Endothelial cell of umbilical vein (primary cell): ENCODE data around the gene SFPQ. TPM values are rescaled to one million over a fixed set of nuclear protein-coding genes. Genes with fewer than 3 reads are reported as not detected.

Experiments used
- BruUV-seq: library from RNA; stranded (reverse); fragments of 400-500 nt; replicated peaks from 2 replicates; lab custom pipeline; 2021; lab: Mats Ljungman, UMichigan
- CTCF ChIA-PET: fragments of 300-600, 350-600 bp; sonication (Branson Sonifier 250); formaldehyde crosslinking; loops from one replicate; lab custom pipeline; 2021; ENCODE audit warnings: antibody characterized with exemption, inconsistent platforms; lab: Charles Lee
- POLR2A ChIA-PET: fragments of 300-600, 350-600 bp; sonication (Branson Sonifier 250); formaldehyde crosslinking; loops from one replicate; lab custom pipeline; 2021; ENCODE audit warnings: antibody characterized with exemption, inconsistent platforms; lab: Charles Lee
- DNase-seq: peaks from one replicate; pipeline ENCODE4 v3.0.0-alpha.2; 2011; ENCODE audit warnings: low read depth, low spot score
- FAIRE-seq: peaks from 2 replicates; lab custom pipeline; 2011; peaks lifted over from hg19 to GRCh38; lab: Jason Lieb, UNC
- H2AFZ ChIP-seq: 2 replicates; pipeline ENCODE4 v1.6.0; 2012; ENCODE audit warnings: low read depth, low read length, control low read depth, inconsistent platforms
- H3K27ac ChIP-seq: 2 replicates; pipeline ENCODE4 v1.5.1; 2011; ENCODE audit warnings: low read depth, mild to moderate bottlenecking, control low read depth, low read length, moderate library complexity; ENCODE audit not compliant: insufficient read depth
- H3K27me3 ChIP-seq, 2 experiments: 2 replicates each; pipeline versions ENCODE4 v1.6.0 to v1.6.1; 2011; ENCODE audit warnings: low read length in 2 of 2, mixed read lengths in 1 of 2; ENCODE audit not compliant: control insufficient read depth in 2 of 2, insufficient read depth in 2 of 2
- H3K36me3 ChIP-seq, 2 experiments: 2 replicates in 1 of 2; 3 replicates in 1 of 2; pipeline ENCODE4 v1.5.1; 2011; ENCODE audit warnings: low read length in 2 of 2, mild to moderate bottlenecking in 1 of 2, moderate library complexity in 1 of 2; ENCODE audit not compliant: control insufficient read depth in 2 of 2, insufficient read depth in 2 of 2; ENCODE audit errors: extremely low read depth in 1 of 2
- H3K4me1 ChIP-seq: 3 replicates; pipeline ENCODE4 v1.5.1; 2011; ENCODE audit warnings: mild to moderate bottlenecking, low read length; ENCODE audit not compliant: control insufficient read depth, insufficient read depth; ENCODE audit errors: extremely low read depth
- H3K4me2 ChIP-seq: 2 replicates; pipeline ENCODE4 v1.6.1; 2011; ENCODE audit warnings: low read length, control low read depth, mixed read lengths; ENCODE audit not compliant: insufficient read depth
- H3K4me3 ChIP-seq, 3 experiments: fragments of 200-600 bp in 1 of 3; sonication (generic), shearing (Covaris generic) in 1 of 3; replicated peaks in 1 of 3; 2 replicates each; pipeline ENCODE4 v1.5.1; 2011 to 2016; ENCODE audit warnings: control low read depth in 3 of 3, low read length in 3 of 3, mild to moderate bottlenecking in 2 of 3, inconsistent platforms in 1 of 3, low read depth in 1 of 3, moderate library complexity in 1 of 3; ENCODE audit not compliant: insufficient read depth in 1 of 3
- H3K79me2 ChIP-seq: 2 replicates; pipeline ENCODE4 v1.6.0; 2012; ENCODE audit warnings: low read length, inconsistent platforms; ENCODE audit not compliant: control insufficient read depth, insufficient read depth
- H3K9ac ChIP-seq: replicated peaks from 2 replicates; pipeline ENCODE3; 2011; ENCODE audit warnings: low read length, control low read depth; ENCODE audit not compliant: insufficient read depth; ENCODE audit errors: extremely low read depth
- H3K9me1 ChIP-seq: replicated peaks from 3 replicates; pipeline ENCODE4 v1.6.0; 2011; ENCODE audit warnings: mild to moderate bottlenecking, low read length; ENCODE audit not compliant: control insufficient read depth, insufficient read depth; ENCODE audit errors: extremely low read depth
- H3K9me3 ChIP-seq: replicated peaks from 2 replicates; pipeline ENCODE4 v1.5.1; 2012; ENCODE audit warnings: low read length, inconsistent platforms; ENCODE audit not compliant: control insufficient read depth, insufficient read depth
- H4K20me1 ChIP-seq: replicated peaks from 2 replicates; pipeline ENCODE3; 2011; ENCODE audit warnings: mild to moderate bottlenecking, low read length; ENCODE audit not compliant: control insufficient read depth, insufficient read depth; ENCODE audit errors: extremely low read depth
- EZH2 ChIP-seq: IDR thresholded peaks from 2 replicates; pipeline ENCODE4 v1.6.1; 2012; ENCODE audit warnings: borderline replicate concordance, low read depth, mild to moderate bottlenecking, moderate library complexity, low read length, inconsistent platforms; ENCODE audit not compliant: severe bottlenecking
- MYC ChIP-seq: IDR thresholded peaks from one replicate; pipeline ENCODE4 v1.6.1; 2011; ENCODE audit warnings: mild to moderate bottlenecking, low read depth, low read length
- dilution Hi-C: fragments of 300-500 bp; cut with MboI; formaldehyde crosslinking; loops from one replicate; pipeline ENCODE4 v1.15.0; 2019; ENCODE audit warnings: low sequenced_read_pairs; ENCODE audit not compliant: extremely low pct_ligation_motif_present
- intact Hi-C: fragments of 100-400 bp; cut with micrococcal nuclease; formaldehyde crosslinking; loops from one replicate; pipeline ENCODE4 v1.10.0; 2022
- polyA plus RNA-seq, 4 experiments: library from polyadenylated mRNA; depleted of rRNA in 3 of 4; stranded (reverse) in 3 of 4; unstranded in 1 of 4; fragments of >200 nt; gene quantifications; 2 replicates each; pipeline versions ENCODE4 v1.2.1 to v1.2.3, GENCODE V29; 2011 to 2012; ENCODE audit warnings: missing spikeins in 1 of 4
- total RNA-seq: library from RNA; stranded (reverse); gene quantifications from 2 replicates; pipeline ENCODE4 v1.2.3, GENCODE V29; 2021
- TF ChIP-seq, protein P1 (sequence below): IDR thresholded peaks from 2 replicates; pipeline ENCODE4 v1.6.1; 2011; ENCODE audit not compliant: insufficient read depth, insufficient read length
- TF ChIP-seq, protein P2 (sequence below), 2 donors: IDR thresholded peaks; 1 replicate in 1 of 2; 2 replicates in 1 of 2; pipeline ENCODE4 v1.5.1; 2011; ENCODE audit warnings: low read length in 2 of 2, mild to moderate bottlenecking in 2 of 2, moderate library complexity in 2 of 2, control low read depth in 1 of 2, inconsistent platforms in 1 of 2, low read depth in 1 of 2; ENCODE audit not compliant: insufficient read depth in 1 of 2; ENCODE audit errors: extremely low read depth in 1 of 2

The SFPQ gene
- total and polyA plus RNA-seq, 2 donors (not counting 3 experiments of a cell fraction or from before 2014, with no cell fraction given), result 100 to 415 TPM

DNA sequence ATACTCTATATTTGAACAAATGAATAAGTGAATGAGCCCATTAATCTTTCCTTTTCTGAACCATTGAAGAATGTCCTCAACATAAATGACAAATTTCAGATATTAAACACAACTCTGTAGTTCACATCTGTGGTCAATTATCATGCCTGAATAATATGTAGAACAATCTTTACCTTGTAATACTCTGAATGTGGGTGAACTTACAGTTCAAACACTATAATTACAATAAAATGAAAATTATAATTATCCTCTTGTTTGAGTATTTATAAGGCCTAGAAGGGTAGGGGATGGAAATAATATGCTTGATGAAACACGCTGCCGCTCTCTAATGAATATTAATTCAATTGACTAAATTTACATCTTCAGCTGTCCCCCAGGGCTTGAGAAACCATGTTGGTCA lies 8.7 kb upstream of the SFPQ start:
- dilution Hi-C loops (no loop called here), intact Hi-C loops (loop anchor here (1.0 to 10.0 kb wide), 6 partner anchors 51 to 573 kb away; partner anchors contain the start of gene ZMYM4)
- no peak overlapping the region for H3K4me2 ChIP-seq
- no peaks in the 10 kb centered on the region for H3K4me1 ChIP-seq
- H3K27ac ChIP-seq, result no peak overlapping the region
- no peaks in the 10 kb centered on the region for H4K20me1 ChIP-seq
- no peaks in the 10 kb centered on the region for H3K9me1 ChIP-seq
- FAIRE-seq (no peak), DNase-seq (no peak)
- ChIA-PET POLR2A (interaction anchor here (1.2 kb wide), 1 partner anchor 9 kb away, joined by 5 read pairs; the partner anchor contains the start of gene SFPQ), CTCF (interaction anchor here (0.6 to 2.0 kb wide), 22 partner anchors 9 to 526 kb away, joined by 3 to 17 read pairs (median 4); partner anchors contain the start of genes C1orf216 and SFPQ)
- H3K36me3 ChIP-seq, result no peaks in the 10 kb centered on the region
- H3K4me3 ChIP-seq, result no peak overlapping the region
- H3K9ac ChIP-seq, result no peak overlapping the region
- no peaks in the 10 kb centered on the region for H3K9me3 ChIP-seq
- H2AFZ ChIP-seq, result no peak overlapping the region
- BruUV-seq, result no TSS peak
- TF ChIP-seq EZH2, result no peak
- TF ChIP-seq, protein P1, sequence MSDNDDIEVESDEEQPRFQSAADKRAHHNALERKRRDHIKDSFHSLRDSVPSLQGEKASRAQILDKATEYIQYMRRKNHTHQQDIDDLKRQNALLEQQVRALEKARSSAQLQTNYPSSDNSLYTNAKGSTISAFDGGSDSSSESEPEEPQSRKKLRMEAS, result no peak
- TF ChIP-seq, protein P2, sequence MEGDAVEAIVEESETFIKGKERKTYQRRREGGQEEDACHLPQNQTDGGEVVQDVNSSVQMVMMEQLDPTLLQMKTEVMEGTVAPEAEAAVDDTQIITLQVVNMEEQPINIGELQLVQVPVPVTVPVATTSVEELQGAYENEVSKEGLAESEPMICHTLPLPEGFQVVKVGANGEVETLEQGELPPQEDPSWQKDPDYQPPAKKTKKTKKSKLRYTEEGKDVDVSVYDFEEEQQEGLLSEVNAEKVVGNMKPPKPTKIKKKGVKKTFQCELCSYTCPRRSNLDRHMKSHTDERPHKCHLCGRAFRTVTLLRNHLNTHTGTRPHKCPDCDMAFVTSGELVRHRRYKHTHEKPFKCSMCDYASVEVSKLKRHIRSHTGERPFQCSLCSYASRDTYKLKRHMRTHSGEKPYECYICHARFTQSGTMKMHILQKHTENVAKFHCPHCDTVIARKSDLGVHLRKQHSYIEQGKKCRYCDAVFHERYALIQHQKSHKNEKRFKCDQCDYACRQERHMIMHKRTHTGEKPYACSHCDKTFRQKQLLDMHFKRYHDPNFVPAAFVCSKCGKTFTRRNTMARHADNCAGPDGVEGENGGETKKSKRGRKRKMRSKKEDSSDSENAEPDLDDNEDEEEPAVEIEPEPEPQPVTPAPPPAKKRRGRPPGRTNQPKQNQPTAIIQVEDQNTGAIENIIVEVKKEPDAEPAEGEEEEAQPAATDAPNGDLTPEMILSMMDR (IDR thresholded peaks at IDR 0.05; ENCODE audit: extremely low read depth in 1 of 2, insufficient read depth in 1 of 2, low read depth in 1 of 2, low read length in 2 of 2), result no peak
- TF ChIP-seq MYC, result no peak
- no peaks in the 10 kb centered on the region for H3K79me2 ChIP-seq
- H3K27me3 ChIP-seq, result peaks cover 0 to 2% of the 10 kb centered on the region in 2 experiments
